Measurements from ENCODE around the gene RPS15.
"Not testable (repeated sequence)": the region's sequence is repeated elsewhere in the genome, so short reads cannot be mapped to it uniquely, and the experiment has no call there.

- not testable (repeated sequence) for TF ChIP-seq CTCF (optimal IDR thresholded peaks at IDR 0.05 in 1 of 3, IDR thresholded peaks at IDR 0.05 in 1 of 3, conservative IDR thresholded peaks at IDR 0.05 in 1 of 3; ENCODE audit: extremely low read depth in 1 of 3, insufficient read depth in 2 of 3, low read length in 3 of 3); EZH2 (IDR thresholded peaks at IDR 0.05; ENCODE audit: low read length)
Observed at GRCh38 chr19:1477056-1477455, 38.9 kb downstream of the RPS15 start.

Measured in keratinocyte (primary cell).